HG03342 (cell line): ENCODE measurements around the gene KLHDC7B.
"Not testable (repeated sequence)": the region's sequence is repeated elsewhere in the genome, so short reads cannot be mapped to it uniquely, and the experiment has no call there.

ENCODE experiments used
- ATAC-seq: cut with Tn5 transposase; IDR thresholded peaks from one replicate; pipeline ENCODE4 v1.9.1; 2021; ENCODE audit warnings: mild to moderate bottlenecking, moderate library complexity; ENCODE audit not compliant: unreplicated experiment

Gene KLHDC7B

GRCh38 chr22:50529416-50529896 is 16.2 kb upstream of the KLHDC7B start:
- ATAC-seq: no peak

GRCh38 chr22:50529897-50530579 is 15.7 kb upstream of the KLHDC7B start, which contains the start of gene TYMP:
TYMP (minus strand) TSS chr22:50530012; CDS start chr22:50529709, 303 bp downstream.
- ATAC-seq: peak; percentile 17

GRCh38 chr22:50530580-50530876 is 15.2 kb upstream of the KLHDC7B start:
- ATAC-seq: no peak

- no peak for ATAC-seq
Measured at GRCh38 chr22:50530877-50531545, 14.7 kb upstream of the KLHDC7B start.

GRCh38 chr22:50531546-50531961 is 14.1 kb upstream of the KLHDC7B start:
- ATAC-seq: no peak

- no peak for ATAC-seq
Measured at GRCh38 chr22:50531962-50532674, 13.6 kb upstream of the KLHDC7B start.

- ATAC-seq: no peak
Measured at GRCh38 chr22:50532824-50533796, 12.6 kb upstream of the KLHDC7B start.

GRCh38 chr22:50533856-50534711 is 11.6 kb upstream of the KLHDC7B start:
- not testable (repeated sequence) for ATAC-seq

- ATAC-seq: no peak
Measured at GRCh38 chr22:50535113-50535512, 10.6 kb upstream of the KLHDC7B start.

GRCh38 chr22:50536226-50536625 is 9.5 kb upstream of the KLHDC7B start:
- no peak for ATAC-seq

GRCh38 chr22:50537765-50538164 is 7.9 kb upstream of the KLHDC7B start:
- no peak for ATAC-seq

GRCh38 chr22:50540381-50540780 is 5.3 kb upstream of the KLHDC7B start:
- ATAC-seq: no peak

- ATAC-seq: not testable (repeated sequence)
Measured at GRCh38 chr22:50541667-50542026, 4.1 kb upstream of the KLHDC7B start.

GRCh38 chr22:50542416-50542927 is 3.2 kb upstream of the KLHDC7B start:
- no peak for ATAC-seq

- ATAC-seq: no peak
Measured at GRCh38 chr22:50544078-50544745, 1.5 kb upstream of the KLHDC7B start.

- ATAC-seq: no peak
Measured at GRCh38 chr22:50544746-50545253, 899 bp upstream of the KLHDC7B start.

GRCh38 chr22:50546326-50547262 is 895 bp downstream of the KLHDC7B start:
- ATAC-seq: no peak
